ENCODE data around the gene KIAA1217.

KIAA1217 gene

GRCh38 chr10:24209946-24210491 lies 1.1 kb downstream of the KIAA1217 start:
- no peak for DNase-seq (ENCODE audit: low spot score)

GRCh38 chr10:24210501-24210900 lies 1.6 kb downstream of the KIAA1217 start:
- DNase-seq (ENCODE audit: low spot score), result no peak

GRCh38 chr10:24213266-24213665 lies 4.3 kb downstream of the KIAA1217 start:
- DNase-seq (ENCODE audit: low spot score), result no peak

- no peak for DNase-seq (ENCODE audit: low spot score)
These were observed 4.9 kb downstream of the KIAA1217 start for GRCh38 chr10:24213881-24214280.

- no peak for DNase-seq (ENCODE audit: low spot score)
These were observed 5.8 kb downstream of the KIAA1217 start for GRCh38 chr10:24214762-24215161.

GRCh38 chr10:24215196-24215595 lies 6.3 kb downstream of the KIAA1217 start:
- no peak for DNase-seq (ENCODE audit: low spot score)

GRCh38 chr10:24215603-24216002 lies 6.7 kb downstream of the KIAA1217 start:
- no peak for DNase-seq (ENCODE audit: low spot score)

GRCh38 chr10:24219963-24220362 lies 11.0 kb downstream of the KIAA1217 start:
- no peak for DNase-seq (ENCODE audit: low spot score)

- DNase-seq (ENCODE audit: low spot score), result no peak
These were observed 14.4 kb downstream of the KIAA1217 start for GRCh38 chr10:24223341-24223740.

- no peak for DNase-seq (ENCODE audit: low spot score)
These were observed 15.0 kb downstream of the KIAA1217 start for GRCh38 chr10:24223953-24224352.

GRCh38 chr10:24228642-24229041 lies 19.7 kb downstream of the KIAA1217 start:
- DNase-seq (ENCODE audit: low spot score), result no peak

GRCh38 chr10:24229909-24230308 lies 21.0 kb downstream of the KIAA1217 start:
- no peak for DNase-seq (ENCODE audit: low spot score)

- no peak for DNase-seq (ENCODE audit: low spot score)
These were observed 22.3 kb downstream of the KIAA1217 start for GRCh38 chr10:24231200-24231599.

GRCh38 chr10:24234784-24235183 lies 25.8 kb downstream of the KIAA1217 start:
- DNase-seq (ENCODE audit: low spot score), result no peak

- DNase-seq (ENCODE audit: low spot score), result no peak
These were observed 26.5 kb downstream of the KIAA1217 start for GRCh38 chr10:24235471-24235870.

- DNase-seq (ENCODE audit: low spot score), result no peak
These were observed 29.0 kb downstream of the KIAA1217 start for GRCh38 chr10:24237801-24238395.

- DNase-seq (ENCODE audit: low spot score), result no peak
These were observed 29.7 kb downstream of the KIAA1217 start for GRCh38 chr10:24238519-24239247.

GRCh38 chr10:24239289-24240040 lies 30.5 kb downstream of the KIAA1217 start:
- no peak for DNase-seq (ENCODE audit: low spot score)

GRCh38 chr10:24240041-24240751 lies 31.3 kb downstream of the KIAA1217 start:
- DNase-seq (ENCODE audit: low spot score), result no peak

GRCh38 chr10:24241536-24242040 lies 32.6 kb downstream of the KIAA1217 start:
- no peak for DNase-seq (ENCODE audit: low spot score)

GRCh38 chr10:24242562-24242961 lies 33.6 kb downstream of the KIAA1217 start:
- no peak for DNase-seq (ENCODE audit: low spot score)

- DNase-seq (ENCODE audit: low spot score), result no peak
These were observed 37.4 kb downstream of the KIAA1217 start for GRCh38 chr10:24246365-24246764.

Data from hematopoietic multipotent progenitor cell treated with erythropoietin and hydrocortisone succinate and interleukin-3 and kit ligand, for 17 days (in vitro differentiated cells).